Sigmoid colon (tissue), 7 donors: ENCODE data around the gene TNIK. TPM values are rescaled to one million over a fixed set of nuclear protein-coding genes. Genes with fewer than 3 reads are reported as not detected.

Experiments
- DNase-seq: peaks from one replicate; pipeline ENCODE4 v3.0.0-alpha.2; 2019
- H3K27ac ChIP-seq, 4 donors: fragments of 200-600 bp; sonication (generic); one replicate each; pipeline ENCODE4 v1.5.1; 2016 to 2019; ENCODE audit warnings: mild to moderate bottlenecking in 1 of 4
- H3K27me3 ChIP-seq, 3 donors: fragments of 200-600 bp; sonication (generic); one replicate each; pipeline ENCODE4 v1.5.1; 2019; ENCODE audit warnings: mild to moderate bottlenecking in 1 of 3
- H3K36me3 ChIP-seq, 4 donors: fragments of 200-600 bp; sonication (generic); one replicate each; pipeline ENCODE4 v1.5.1; 2016 to 2019
- H3K4me1 ChIP-seq, 4 donors: fragments of 200-600 bp; sonication (generic); one replicate each; pipeline ENCODE4 v1.5.1; 2017 to 2019
- H3K4me3 ChIP-seq, 4 donors: fragments of 200-600 bp; sonication (generic); one replicate each; pipeline ENCODE4 v1.5.1; 2017 to 2019; ENCODE audit warnings: mild to moderate bottlenecking in 2 of 4, moderate library complexity in 1 of 4
- H3K9me3 ChIP-seq, 4 donors: fragments of 200-600 bp in 3 of 4; sonication (generic) in 3 of 4; one replicate each; pipeline versions ENCODE4 v1.5.1 to v1.6.1; 2013 to 2019
- CTCF ChIP-seq, 4 experiments: fragments of 450-650 bp in 3 of 4; fragments of 200-600 bp in 1 of 4; IDR thresholded peaks; one replicate each; pipeline ENCODE4 v1.5.1; 2016 to 2019; ENCODE audit warnings: antibody characterized with exemption in 4 of 4, mild to moderate bottlenecking in 3 of 4, moderate library complexity in 2 of 4
- EP300 ChIP-seq, 4 donors: sonication (generic); formaldehyde crosslinking; IDR thresholded peaks; one replicate each; pipeline ENCODE4 v1.6.1; 2017; ENCODE audit warnings: antibody characterized with exemption in 4 of 4
- POLR2A ChIP-seq, 2 donors: fragments of 450-650 bp; IDR thresholded peaks; one replicate each; pipeline ENCODE4 v1.6.1; 2016; ENCODE audit warnings: antibody characterized with exemption in 2 of 2, mild to moderate bottlenecking in 2 of 2, moderate library complexity in 2 of 2
- POLR2AphosphoS5 ChIP-seq, 4 donors: sonication (generic); formaldehyde crosslinking; IDR thresholded peaks; one replicate each; pipeline ENCODE4 v1.6.1; 2017; ENCODE audit warnings: antibody characterized with exemption in 4 of 4
- WGBS, 2 donors: extraction: QIAGEN DNeasy Blood & Tissue Kit; methylation state at CpG; one replicate each; pipeline ENCODE4 v1.1.7; 2013; 5-methylcytosine and 5-hydroxymethylcytosine counted together
- intact Hi-C: fragments of 100-400 bp; cut with DNase I; formaldehyde crosslinking; loops from one replicate; pipeline ENCODE4 v1.15.1; 2023
- polyA plus RNA-seq, 3 donors: library from polyadenylated mRNA; stranded (reverse); fragments of 200-250 nt; gene quantifications; one replicate each; pipeline ENCODE4 v1.2.3, GENCODE V29; 2013
- total RNA-seq, 4 donors: library from RNA; depleted of rRNA; stranded (reverse); fragments of >200 nt; gene quantifications; one replicate each; pipeline ENCODE4 v1.1.0, GENCODE V29; 2016
- donor health status: healthy with polysubstance abuse.
- donor health status: Bipolar disorder and iron deficiency.
- donor health status: healthy.

Gene TNIK
- total and polyA plus RNA-seq, 7 donors = 5.4 to 21.3 (median 9.2) TPM

GRCh38 chr3:171505822-171506333, 45.7 kb upstream of the TNIK start:
- no peak overlapping the region for H3K27ac ChIP-seq
- DNase-seq = no peak
- no peaks in the 10 kb centered on the region for H3K36me3 ChIP-seq
- H3K9me3 ChIP-seq = no peaks in the 10 kb centered on the region
- no peaks in the 10 kb centered on the region for H3K27me3 ChIP-seq
- H3K4me3 ChIP-seq = no peak overlapping the region
- H3K4me1 ChIP-seq = no peaks in the 10 kb centered on the region
- 94 to 96% methylated on average over 2 of the region's 2 CpGs for WGBS, 2 donors
- TF ChIP-seq CTCF (IDR thresholded peaks at IDR 0.05) = no peak
- TF ChIP-seq POLR2AphosphoS5 (IDR thresholded peaks at IDR 0.05) = no peak
- TF ChIP-seq EP300 (IDR thresholded peaks at IDR 0.05) = no peak
- TF ChIP-seq POLR2A (IDR thresholded peaks at IDR 0.05) = no peak
- intact Hi-C loops = no loop called here

GRCh38 chr3:171504376-171504775, 44.2 kb upstream of the TNIK start:
- Histone ChIP-seq H3K36me3 (no peaks in the 10 kb centered on the region), H3K4me3 (no peak overlapping the region), H3K27ac (no peak overlapping the region), H3K9me3 (no peaks in the 10 kb centered on the region), H3K27me3 (no peaks in the 10 kb centered on the region), H3K4me1 (no peaks in the 10 kb centered on the region)
- intact Hi-C loops = no loop called here
- DNase-seq = no peak
- WGBS, 2 donors = 74 to 98% methylated on average over 2 of the region's 2 CpGs
- TF ChIP-seq CTCF (IDR thresholded peaks at IDR 0.05) = no peak
- no peak for TF ChIP-seq POLR2A (IDR thresholded peaks at IDR 0.05)
- no peak for TF ChIP-seq EP300 (IDR thresholded peaks at IDR 0.05)
- TF ChIP-seq POLR2AphosphoS5 (IDR thresholded peaks at IDR 0.05) = no peak

GRCh38 chr3:171503817-171504216, 43.6 kb upstream of the TNIK start:
- 81 to 87% methylated on average over 1 of the region's 1 CpG for WGBS, 2 donors
- Histone ChIP-seq H3K36me3 (no peaks in the 10 kb centered on the region), H3K4me3 (no peak overlapping the region), H3K9me3 (no peaks in the 10 kb centered on the region), H3K27me3 (no peaks in the 10 kb centered on the region), H3K4me1 (no peaks in the 10 kb centered on the region), H3K27ac (no peak overlapping the region)
- DNase-seq = no peak
- intact Hi-C loops = no loop called here
- TF ChIP-seq POLR2A (IDR thresholded peaks at IDR 0.05) = no peak
- no peak for TF ChIP-seq POLR2AphosphoS5 (IDR thresholded peaks at IDR 0.05)
- TF ChIP-seq CTCF (IDR thresholded peaks at IDR 0.05) = no peak
- no peak for TF ChIP-seq EP300 (IDR thresholded peaks at IDR 0.05)

GRCh38 chr3:171498921-171499320, 38.7 kb upstream of the TNIK start:
- intact Hi-C loops = no loop called here
- Histone ChIP-seq H3K9me3 (no peaks in the 10 kb centered on the region), H3K27me3 (no peaks in the 10 kb centered on the region), H3K4me3 (no peak overlapping the region), H3K4me1 (no peaks in the 10 kb centered on the region), H3K36me3 (no peaks in the 10 kb centered on the region), H3K27ac (no peak overlapping the region)
- no peak for DNase-seq
- WGBS, 2 donors = 32 to 86% methylated on average over 1 of the region's 1 CpG
- TF ChIP-seq EP300 (IDR thresholded peaks at IDR 0.05) (no peak), CTCF (IDR thresholded peaks at IDR 0.05) (no peak), POLR2AphosphoS5 (IDR thresholded peaks at IDR 0.05) (no peak), POLR2A (IDR thresholded peaks at IDR 0.05) (no peak)

GRCh38 chr3:171497468-171497867, 37.3 kb upstream of the TNIK start:
- no peaks in the 10 kb centered on the region for H3K9me3 ChIP-seq
- no peak for DNase-seq
- H3K27me3 ChIP-seq = no peaks in the 10 kb centered on the region
- H3K27ac ChIP-seq = no peak overlapping the region
- H3K4me1 ChIP-seq = no peaks in the 10 kb centered on the region
- no peaks in the 10 kb centered on the region for H3K36me3 ChIP-seq
- no peak for TF ChIP-seq EP300 (IDR thresholded peaks at IDR 0.05)
- TF ChIP-seq CTCF (IDR thresholded peaks at IDR 0.05) = no peak
- no peak for TF ChIP-seq POLR2A (IDR thresholded peaks at IDR 0.05)
- TF ChIP-seq POLR2AphosphoS5 (IDR thresholded peaks at IDR 0.05) = no peak
- H3K4me3 ChIP-seq = no peak overlapping the region
- intact Hi-C loops = no loop called here
- WGBS, 2 donors = 94 to 98% methylated on average over 1 of the region's 1 CpG
